RWPE1 (cell line): ENCODE measurements around the gene INF2.
A peak's percentile ranks its signal among the peaks of the same experiment; 100 is the strongest.
"Not testable (repeated sequence)": the region's sequence is repeated elsewhere in the genome, so short reads cannot be mapped to it uniquely, and the experiment has no call there.

Source experiments
- CTCF ChIA-PET: fragments of 350-600 bp; sonication (Branson Sonifier 250); formaldehyde crosslinking; extraction: SDS; loops from one replicate; lab custom pipeline; 2021; lab: Yijun Ruan, JAX
- POLR2A ChIA-PET: fragments of 400-600 bp; formaldehyde crosslinking; extraction: SDS; loops from one replicate; lab custom pipeline; 2020; ENCODE audit warnings: antibody characterized with exemption; ENCODE audit not compliant: low non-redundant PET; lab: Yijun Ruan, JAX
- DNase-seq: peaks from one replicate; pipeline ENCODE4 v3.0.0; 2012; ENCODE audit warnings: low spot score
- H3K27ac ChIP-seq: fragments of 450-650 bp; 2 replicates; pipeline ENCODE4 v1.5.1; 2017
- CTCF ChIP-seq: fragments of 450-650 bp; conservative IDR thresholded peaks from 2 replicates; pipeline ENCODE4 v1.5.1; 2017; ENCODE audit warnings: low read depth, mild to moderate bottlenecking

INF2 gene

DNA sequence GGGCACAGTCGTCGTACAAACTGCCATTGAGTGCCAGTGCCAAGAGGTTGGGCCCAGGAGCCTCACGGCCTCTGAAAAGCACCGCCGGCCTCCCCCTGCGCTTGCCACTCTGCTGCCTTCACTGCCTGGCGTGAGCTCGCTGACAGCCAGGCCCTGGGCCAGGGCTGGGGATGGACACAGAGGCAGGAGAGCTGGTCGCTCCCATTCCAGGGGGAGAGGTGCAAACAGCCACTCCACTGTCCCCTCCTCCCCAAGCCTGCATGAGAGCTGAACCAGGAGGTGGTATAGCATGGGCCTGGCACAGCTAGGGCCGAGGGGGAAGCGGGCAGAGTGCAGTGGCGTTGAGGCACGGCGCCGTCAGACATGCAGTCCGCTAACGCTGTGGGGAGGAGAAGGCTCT lies 39.2 kb downstream of the INF2 start:
- ChIA-PET CTCF (interaction anchor here (0.6 kb wide), 1 partner anchor 93 kb away, joined by 3 read pairs; no protein-coding TSS in a partner anchor), POLR2A (no interaction called here)
- DNase-seq = no peak
- TF ChIP-seq CTCF = no peak
- H3K27ac ChIP-seq = peak overlapping the region; percentile 81

DNA sequence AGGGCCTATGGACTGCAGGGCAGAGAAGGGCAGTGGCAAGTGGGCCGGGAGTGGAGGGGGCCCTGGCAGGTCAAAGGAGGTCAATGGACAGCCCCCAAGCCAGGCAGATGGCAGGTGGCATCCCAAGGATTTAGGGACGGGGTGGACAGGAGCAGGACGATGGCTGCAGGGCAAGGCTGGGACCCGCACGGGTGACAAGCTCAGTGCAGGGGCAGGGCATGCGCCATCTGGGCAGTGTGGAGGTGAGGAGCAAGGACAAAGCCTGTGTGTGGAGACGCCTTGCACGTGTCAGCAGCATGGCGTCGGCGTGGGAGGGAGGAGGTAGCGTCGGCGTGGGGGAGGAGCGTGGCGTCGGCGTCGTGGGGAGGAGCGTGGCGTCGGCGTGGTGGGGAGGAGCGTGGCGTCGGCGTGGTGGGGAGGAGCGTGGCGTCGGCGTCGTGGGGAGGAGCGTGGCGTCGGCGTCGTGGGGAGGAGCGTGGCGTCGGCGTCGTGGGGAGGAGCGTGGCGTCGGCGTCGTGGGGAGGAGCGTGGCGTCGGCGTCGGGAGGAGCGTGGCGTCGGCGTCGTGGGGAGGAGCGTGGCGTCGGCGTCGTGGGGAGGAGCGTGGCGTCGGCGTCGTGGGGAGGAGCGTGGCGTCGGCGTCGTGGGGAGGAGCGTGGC lies 39.9 kb downstream of the INF2 start:
- POLR2A ChIA-PET, DNase-seq, CTCF ChIA-PET: not testable (repeated sequence)
- H3K27ac ChIP-seq = peak overlapping the region; percentile 81

DNA sequence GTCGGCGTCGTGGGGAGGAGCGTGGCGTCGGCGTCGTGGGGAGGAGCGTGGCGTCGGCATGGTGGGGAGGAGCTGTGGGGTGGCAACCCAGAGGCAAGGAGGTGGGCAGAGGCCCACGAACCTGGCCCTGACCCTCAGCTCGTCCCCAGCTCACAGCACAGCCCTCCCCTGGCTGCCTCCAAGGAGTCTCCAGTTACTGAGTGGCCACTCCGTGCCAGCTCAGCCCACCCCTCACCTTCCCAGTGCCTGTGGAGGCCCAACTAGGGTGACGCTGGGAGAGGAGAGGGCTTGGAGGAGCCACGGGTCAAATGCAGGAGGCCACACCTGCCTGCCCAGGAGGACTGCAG lies 40.4 kb downstream of the INF2 start:
- no peak for TF ChIP-seq CTCF
- H3K27ac ChIP-seq = peak overlapping the region; percentile 99
- CTCF ChIA-PET = no interaction called here
- no peak for DNase-seq
- POLR2A ChIA-PET = no interaction called here

DNA sequence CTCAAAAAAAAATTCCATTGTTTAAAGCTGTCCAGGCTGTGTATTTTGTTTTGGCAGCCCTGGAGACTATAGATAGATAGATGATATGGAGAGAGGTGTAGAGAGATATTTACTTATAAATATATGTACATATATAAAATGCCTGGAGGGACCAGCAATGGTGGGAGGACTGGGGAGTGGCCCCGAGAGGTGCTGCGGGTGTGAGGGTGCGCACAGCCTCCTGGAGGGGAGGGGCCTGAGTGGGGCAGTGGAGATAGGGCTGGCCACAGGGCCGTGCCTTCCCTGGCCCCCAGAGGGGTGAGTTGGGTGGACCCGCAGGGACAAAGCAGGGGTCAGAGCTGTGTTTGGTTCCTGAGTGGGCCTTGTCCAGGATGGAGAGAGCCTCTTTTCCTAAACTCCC lies 41.1 kb downstream of the INF2 start:
- H3K27ac ChIP-seq = peak overlapping the region; percentile 99
- ChIA-PET POLR2A (interaction anchor here (1.0 kb wide), 1 partner anchor 79 kb away, joined by 3 read pairs; no protein-coding TSS in a partner anchor), CTCF (interaction anchor here (1.0 to 1.8 kb wide), 2 partner anchors 15 to 22 kb away, joined by 4 to 7 read pairs; partner anchors contain the start of gene SIVA1)
- no peak for DNase-seq
- TF ChIP-seq CTCF = no peak

DNA sequence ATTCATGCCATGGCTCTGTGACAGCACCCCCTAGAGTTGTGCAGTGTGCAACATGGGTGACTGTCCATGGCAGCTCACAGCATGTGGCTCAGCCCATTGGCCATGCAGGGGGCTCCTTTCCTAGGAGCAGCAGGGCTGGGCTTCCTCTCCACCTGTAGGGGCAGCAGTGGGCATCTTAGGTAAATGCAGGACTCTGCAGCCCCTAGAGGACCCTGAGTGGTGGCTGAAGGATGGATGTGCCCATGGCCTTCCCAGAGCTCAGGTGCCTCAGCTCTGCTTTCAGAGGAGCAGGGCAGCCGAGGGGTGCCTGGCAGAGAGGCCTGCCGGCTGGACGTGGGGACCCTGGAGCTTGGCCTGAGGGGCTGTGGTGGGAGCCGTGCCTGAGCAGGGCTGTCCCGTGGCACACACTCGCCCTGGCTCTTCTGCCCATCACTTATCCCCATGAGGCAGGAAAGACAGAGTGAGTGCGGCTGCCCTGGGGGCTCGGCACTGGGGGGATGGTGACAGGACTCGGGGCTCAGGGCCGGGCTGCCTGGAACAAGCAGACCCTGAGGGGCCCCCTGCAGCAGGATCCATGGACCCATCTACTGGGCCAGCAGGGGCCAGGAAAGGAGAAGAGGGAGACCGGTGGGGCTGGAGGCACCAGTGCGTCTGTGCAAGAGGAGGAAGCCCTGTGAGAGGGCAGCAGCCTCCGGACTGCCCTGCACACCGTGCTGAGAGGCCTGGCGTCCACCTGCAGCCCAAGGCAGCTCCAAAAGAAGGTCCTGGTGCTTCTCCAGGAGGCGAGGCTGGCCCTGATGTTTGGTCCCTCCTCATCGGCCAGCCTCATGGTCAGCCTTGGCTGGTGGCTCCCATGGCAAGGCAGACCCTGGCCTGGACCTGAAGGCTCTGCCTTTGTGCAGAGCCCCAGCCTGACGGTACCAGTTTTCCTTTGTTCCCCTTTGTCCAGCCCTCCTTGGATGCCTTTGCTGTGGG lies 42.2 kb downstream of the INF2 start:
- POLR2A ChIA-PET = interaction anchor here (1.0 to 1.2 kb wide), 2 partner anchors 9 to 81 kb away, joined by 3 read pairs; no protein-coding TSS in a partner anchor
- no peak for DNase-seq
- CTCF ChIA-PET = interaction anchor here (0.6 to 1.8 kb wide), 6 partner anchors 14 to 474 kb away, joined by 3 to 7 read pairs (median 4); partner anchors contain the start of gene SIVA1
- peak; percentile 45 for TF ChIP-seq CTCF
- H3K27ac ChIP-seq = peak overlapping the region; percentile 99

DNA sequence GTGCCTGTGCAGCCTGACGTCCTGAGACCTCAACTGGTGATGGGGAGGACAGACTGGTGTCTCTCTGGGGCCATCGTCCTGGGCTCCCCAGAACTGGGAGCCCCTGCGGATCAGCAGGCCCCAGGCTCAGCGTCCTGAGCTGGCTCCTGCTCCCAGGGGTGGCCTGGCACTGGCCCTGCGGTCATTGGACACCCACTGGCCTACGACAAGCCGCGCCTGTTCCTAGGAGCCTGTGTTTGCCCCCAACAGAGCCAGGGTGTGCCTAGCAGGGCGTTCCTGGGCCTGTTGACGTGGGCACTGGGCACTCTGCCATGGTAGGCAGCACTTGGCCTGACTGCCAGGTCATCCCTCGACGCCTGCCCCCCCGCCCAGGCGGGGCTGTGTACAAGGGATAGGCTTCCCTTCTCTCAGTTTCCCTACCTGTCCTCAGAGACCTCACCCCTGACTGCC lies 43.0 kb downstream of the INF2 start:
- ChIA-PET CTCF (interaction anchor here (0.7 to 2.0 kb wide), 4 partner anchors 9 to 473 kb away, joined by 4 to 8 read pairs (median 6); partner anchors contain the start of genes ADSS1 and SIVA1), POLR2A (interaction anchor here (1.2 kb wide), 1 partner anchor 10 kb away, joined by 3 read pairs; no protein-coding TSS in a partner anchor)
- no peak for TF ChIP-seq CTCF
- DNase-seq = peak; percentile 76
- peak overlapping the region; percentile 99 for H3K27ac ChIP-seq
